Measurements from ENCODE around the gene AFTPH.
A peak's percentile ranks its signal among the peaks of the same experiment; 100 is the strongest.

The AFTPH gene

DNA sequence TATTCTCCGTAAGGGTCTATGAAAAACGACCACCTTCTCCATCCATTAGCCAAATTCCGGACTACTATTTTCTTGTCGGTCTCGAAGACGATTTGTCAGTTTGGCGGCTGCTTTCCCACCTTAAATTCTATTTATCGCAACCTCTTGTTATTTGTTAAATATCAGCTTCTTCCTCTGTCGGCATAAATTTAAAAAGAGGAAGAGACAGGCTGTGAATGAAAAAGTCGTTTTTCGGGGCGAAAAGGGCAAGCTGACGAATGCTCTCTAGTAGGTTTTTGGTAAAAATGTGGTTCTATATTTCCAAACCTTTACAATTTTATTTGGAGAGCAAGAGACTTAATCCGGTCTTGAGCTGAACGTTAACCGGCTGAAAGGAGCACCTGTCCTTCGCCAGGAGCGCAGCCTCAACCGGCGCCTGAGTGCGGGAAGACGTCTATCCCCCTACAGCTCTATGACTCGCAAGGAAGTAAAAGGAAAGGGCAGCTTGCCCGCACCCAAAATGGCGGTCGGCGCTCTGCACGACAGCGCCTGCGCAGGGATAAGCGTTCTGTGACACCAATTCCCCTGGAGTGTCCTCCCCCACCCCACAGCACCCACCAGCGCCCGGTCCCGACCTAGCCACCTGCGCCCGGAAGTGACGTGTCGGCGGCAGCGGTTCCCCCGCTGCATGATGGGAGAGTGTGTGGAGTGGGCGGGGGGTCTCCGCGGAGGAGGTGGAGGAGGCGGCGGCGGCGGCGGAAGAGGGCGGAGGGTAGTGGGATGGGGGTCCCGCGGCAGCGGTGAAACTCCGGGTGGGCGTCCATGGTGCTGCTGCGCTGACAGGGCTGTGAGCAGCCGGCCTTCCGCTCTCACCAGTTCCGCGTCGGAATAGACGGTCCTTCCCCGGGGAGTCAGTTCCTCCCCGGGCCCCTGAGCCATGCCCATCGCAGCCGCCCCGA lies at the start of gene AFTPH (continued):
- TF ChIP-seq, protein P1, sequence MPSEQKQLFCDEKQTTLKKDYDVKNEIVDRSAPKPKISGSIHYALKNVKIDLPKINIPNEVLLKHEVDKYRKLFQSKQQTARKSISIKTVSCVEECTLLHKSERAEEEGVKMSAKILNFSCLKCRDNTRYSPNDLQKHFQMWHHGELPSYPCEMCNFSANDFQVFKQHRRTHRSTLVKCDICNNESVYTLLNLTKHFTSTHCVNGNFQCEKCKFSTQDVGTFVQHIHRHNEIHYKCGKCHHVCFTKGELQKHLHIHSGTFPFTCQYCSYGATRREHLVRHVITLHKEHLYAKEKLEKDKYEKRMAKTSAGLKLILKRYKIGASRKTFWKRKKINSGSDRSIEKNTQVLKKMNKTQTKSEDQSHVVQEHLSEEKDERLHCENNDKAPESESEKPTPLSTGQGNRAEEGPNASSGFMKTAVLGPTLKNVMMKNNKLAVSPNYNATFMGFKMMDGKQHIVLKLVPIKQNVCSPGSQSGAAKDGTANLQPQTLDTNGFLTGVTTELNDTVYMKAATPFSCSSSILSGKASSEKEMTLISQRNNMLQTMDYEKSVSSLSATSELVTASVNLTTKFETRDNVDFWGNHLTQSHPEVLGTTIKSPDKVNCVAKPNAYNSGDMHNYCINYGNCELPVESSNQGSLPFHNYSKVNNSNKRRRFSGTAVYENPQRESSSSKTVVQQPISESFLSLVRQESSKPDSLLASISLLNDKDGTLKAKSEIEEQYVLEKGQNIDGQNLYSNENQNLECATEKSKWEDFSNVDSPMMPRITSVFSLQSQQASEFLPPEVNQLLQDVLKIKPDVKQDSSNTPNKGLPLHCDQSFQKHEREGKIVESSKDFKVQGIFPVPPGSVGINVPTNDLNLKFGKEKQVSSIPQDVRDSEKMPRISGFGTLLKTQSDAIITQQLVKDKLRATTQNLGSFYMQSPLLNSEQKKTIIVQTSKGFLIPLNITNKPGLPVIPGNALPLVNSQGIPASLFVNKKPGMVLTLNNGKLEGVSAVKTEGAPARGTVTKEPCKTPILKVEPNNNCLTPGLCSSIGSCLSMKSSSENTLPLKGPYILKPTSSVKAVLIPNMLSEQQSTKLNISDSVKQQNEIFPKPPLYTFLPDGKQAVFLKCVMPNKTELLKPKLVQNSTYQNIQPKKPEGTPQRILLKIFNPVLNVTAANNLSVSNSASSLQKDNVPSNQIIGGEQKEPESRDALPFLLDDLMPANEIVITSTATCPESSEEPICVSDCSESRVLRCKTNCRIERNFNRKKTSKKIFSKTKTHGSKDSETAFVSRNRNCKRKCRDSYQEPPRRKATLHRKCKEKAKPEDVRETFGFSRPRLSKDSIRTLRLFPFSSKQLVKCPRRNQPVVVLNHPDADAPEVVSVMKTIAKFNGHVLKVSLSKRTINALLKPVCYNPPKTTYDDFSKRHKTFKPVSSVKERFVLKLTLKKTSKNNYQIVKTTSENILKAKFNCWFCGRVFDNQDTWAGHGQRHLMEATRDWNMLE (tag by site-specific recombination; conservative IDR thresholded peaks at IDR 0.05; ENCODE audit: low read depth): no peak
- peak; percentile 73 for TF ChIP-seq YY1 (tag by site-specific recombination; IDR thresholded peaks at IDR 0.05)
- TF ChIP-seq, protein P2, sequence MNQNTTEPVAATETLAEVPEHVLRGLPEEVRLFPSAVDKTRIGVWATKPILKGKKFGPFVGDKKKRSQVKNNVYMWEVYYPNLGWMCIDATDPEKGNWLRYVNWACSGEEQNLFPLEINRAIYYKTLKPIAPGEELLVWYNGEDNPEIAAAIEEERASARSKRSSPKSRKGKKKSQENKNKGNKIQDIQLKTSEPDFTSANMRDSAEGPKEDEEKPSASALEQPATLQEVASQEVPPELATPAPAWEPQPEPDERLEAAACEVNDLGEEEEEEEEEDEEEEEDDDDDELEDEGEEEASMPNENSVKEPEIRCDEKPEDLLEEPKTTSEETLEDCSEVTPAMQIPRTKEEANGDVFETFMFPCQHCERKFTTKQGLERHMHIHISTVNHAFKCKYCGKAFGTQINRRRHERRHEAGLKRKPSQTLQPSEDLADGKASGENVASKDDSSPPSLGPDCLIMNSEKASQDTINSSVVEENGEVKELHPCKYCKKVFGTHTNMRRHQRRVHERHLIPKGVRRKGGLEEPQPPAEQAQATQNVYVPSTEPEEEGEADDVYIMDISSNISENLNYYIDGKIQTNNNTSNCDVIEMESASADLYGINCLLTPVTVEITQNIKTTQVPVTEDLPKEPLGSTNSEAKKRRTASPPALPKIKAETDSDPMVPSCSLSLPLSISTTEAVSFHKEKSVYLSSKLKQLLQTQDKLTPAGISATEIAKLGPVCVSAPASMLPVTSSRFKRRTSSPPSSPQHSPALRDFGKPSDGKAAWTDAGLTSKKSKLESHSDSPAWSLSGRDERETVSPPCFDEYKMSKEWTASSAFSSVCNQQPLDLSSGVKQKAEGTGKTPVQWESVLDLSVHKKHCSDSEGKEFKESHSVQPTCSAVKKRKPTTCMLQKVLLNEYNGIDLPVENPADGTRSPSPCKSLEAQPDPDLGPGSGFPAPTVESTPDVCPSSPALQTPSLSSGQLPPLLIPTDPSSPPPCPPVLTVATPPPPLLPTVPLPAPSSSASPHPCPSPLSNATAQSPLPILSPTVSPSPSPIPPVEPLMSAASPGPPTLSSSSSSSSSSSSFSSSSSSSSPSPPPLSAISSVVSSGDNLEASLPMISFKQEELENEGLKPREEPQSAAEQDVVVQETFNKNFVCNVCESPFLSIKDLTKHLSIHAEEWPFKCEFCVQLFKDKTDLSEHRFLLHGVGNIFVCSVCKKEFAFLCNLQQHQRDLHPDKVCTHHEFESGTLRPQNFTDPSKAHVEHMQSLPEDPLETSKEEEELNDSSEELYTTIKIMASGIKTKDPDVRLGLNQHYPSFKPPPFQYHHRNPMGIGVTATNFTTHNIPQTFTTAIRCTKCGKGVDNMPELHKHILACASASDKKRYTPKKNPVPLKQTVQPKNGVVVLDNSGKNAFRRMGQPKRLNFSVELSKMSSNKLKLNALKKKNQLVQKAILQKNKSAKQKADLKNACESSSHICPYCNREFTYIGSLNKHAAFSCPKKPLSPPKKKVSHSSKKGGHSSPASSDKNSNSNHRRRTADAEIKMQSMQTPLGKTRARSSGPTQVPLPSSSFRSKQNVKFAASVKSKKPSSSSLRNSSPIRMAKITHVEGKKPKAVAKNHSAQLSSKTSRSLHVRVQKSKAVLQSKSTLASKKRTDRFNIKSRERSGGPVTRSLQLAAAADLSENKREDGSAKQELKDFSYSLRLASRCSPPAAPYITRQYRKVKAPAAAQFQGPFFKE (tag by site-specific recombination; IDR thresholded peaks at IDR 0.05; ENCODE audit: borderline replicate concordance): no peak
- no peak for TF ChIP-seq GLI2 (tag by site-specific recombination; IDR thresholded peaks at IDR 0.05; ENCODE audit: borderline replicate concordance, low read depth)
- TF ChIP-seq ZNF169 (tag by site-specific recombination; IDR thresholded peaks at IDR 0.05): no peak
- TF ChIP-seq ZNF292 (tag by site-specific recombination; IDR thresholded peaks at IDR 0.05; ENCODE audit: borderline replicate concordance, low read depth): no peak
- TF ChIP-seq ZNF221 (tag by site-specific recombination; IDR thresholded peaks at IDR 0.05; ENCODE audit: borderline replicate concordance): no peak
- TF ChIP-seq ZNF10 (tag by site-specific recombination; IDR thresholded peaks at IDR 0.05): no peak
- no peak for TF ChIP-seq ZNF202 (tag by site-specific recombination; IDR thresholded peaks at IDR 0.05; ENCODE audit: borderline replicate concordance)
- TF ChIP-seq ZNF341 (tag by site-specific recombination; IDR thresholded peaks at IDR 0.05; ENCODE audit: low read depth): peak; percentile 25; the same call in 1 of the 2 replicates
- no peak for TF ChIP-seq PRDM1 (tag by site-specific recombination; IDR thresholded peaks at IDR 0.05)
- peak; percentile 69; the same call in 1 of the 2 replicates for TF ChIP-seq ZNF366 (tag by site-specific recombination; conservative IDR thresholded peaks at IDR 0.05)
- TF ChIP-seq, protein P3, sequence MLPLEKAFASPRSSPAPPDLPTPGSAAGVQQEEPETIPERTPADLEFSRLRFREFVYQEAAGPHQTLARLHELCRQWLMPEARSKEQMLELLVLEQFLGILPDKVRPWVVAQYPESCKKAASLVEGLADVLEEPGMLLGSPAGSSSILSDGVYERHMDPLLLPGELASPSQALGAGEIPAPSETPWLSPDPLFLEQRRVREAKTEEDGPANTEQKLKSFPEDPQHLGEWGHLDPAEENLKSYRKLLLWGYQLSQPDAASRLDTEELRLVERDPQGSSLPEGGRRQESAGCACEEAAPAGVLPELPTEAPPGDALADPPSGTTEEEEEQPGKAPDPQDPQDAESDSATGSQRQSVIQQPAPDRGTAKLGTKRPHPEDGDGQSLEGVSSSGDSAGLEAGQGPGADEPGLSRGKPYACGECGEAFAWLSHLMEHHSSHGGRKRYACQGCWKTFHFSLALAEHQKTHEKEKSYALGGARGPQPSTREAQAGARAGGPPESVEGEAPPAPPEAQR (tag by site-specific recombination; IDR thresholded peaks at IDR 0.05): no peak
- no peak for TF ChIP-seq ZNF529 (tag by site-specific recombination; IDR thresholded peaks at IDR 0.05; ENCODE audit: insufficient replicate concordance)
- peak; percentile 49; the same call in 1 of the 2 replicates for TF ChIP-seq ZNF561 (tag by site-specific recombination; IDR thresholded peaks at IDR 0.05; ENCODE audit: borderline replicate concordance)
- TF ChIP-seq ZNF239 (tag by site-specific recombination; IDR thresholded peaks at IDR 0.05): no peak
- TF ChIP-seq KLF16 (tag by site-specific recombination; IDR thresholded peaks at IDR 0.05): peak; percentile 83
- TF ChIP-seq OSR2 (tag by site-specific recombination; IDR thresholded peaks at IDR 0.05): no peak
- no peak for TF ChIP-seq ZNF792 (tag by site-specific recombination; IDR thresholded peaks at IDR 0.05)
- no peak for TF ChIP-seq ZNF350 (tag by site-specific recombination; IDR thresholded peaks at IDR 0.05)
- TF ChIP-seq, protein P4, sequence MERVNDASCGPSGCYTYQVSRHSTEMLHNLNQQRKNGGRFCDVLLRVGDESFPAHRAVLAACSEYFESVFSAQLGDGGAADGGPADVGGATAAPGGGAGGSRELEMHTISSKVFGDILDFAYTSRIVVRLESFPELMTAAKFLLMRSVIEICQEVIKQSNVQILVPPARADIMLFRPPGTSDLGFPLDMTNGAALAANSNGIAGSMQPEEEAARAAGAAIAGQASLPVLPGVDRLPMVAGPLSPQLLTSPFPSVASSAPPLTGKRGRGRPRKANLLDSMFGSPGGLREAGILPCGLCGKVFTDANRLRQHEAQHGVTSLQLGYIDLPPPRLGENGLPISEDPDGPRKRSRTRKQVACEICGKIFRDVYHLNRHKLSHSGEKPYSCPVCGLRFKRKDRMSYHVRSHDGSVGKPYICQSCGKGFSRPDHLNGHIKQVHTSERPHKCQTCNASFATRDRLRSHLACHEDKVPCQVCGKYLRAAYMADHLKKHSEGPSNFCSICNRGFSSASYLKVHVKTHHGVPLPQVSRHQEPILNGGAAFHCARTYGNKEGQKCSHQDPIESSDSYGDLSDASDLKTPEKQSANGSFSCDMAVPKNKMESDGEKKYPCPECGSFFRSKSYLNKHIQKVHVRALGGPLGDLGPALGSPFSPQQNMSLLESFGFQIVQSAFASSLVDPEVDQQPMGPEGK (tag by site-specific recombination; IDR thresholded peaks at IDR 0.05): peak; percentile 96
- peak; percentile 94 for TF ChIP-seq ZNF76 (tag by site-specific recombination; IDR thresholded peaks at IDR 0.05; ENCODE audit: borderline replicate concordance, low read depth)
